ENCODE measurements around the gene WDR27.
"Not testable (repeated sequence)": the region's sequence is repeated elsewhere in the genome, so short reads cannot be mapped to it uniquely, and the experiment has no call there.

The WDR27 gene

GRCh38 chr6:169467755-169468154 is 234.1 kb downstream of the WDR27 start:
- not testable (repeated sequence) for FAIRE-seq

- FAIRE-seq = not testable (repeated sequence)
Observed at GRCh38 chr6:169466256-169466655, 235.6 kb downstream of the WDR27 start.

GRCh38 chr6:169457762-169458161 is 244.1 kb downstream of the WDR27 start:
- FAIRE-seq = no peak

GRCh38 chr6:169456840-169457239 is 245.0 kb downstream of the WDR27 start:
- FAIRE-seq = no peak

- FAIRE-seq = no peak
Observed at GRCh38 chr6:169455470-169455869, 246.4 kb downstream of the WDR27 start.

- FAIRE-seq = no peak
Observed at GRCh38 chr6:169454872-169455204, 247.0 kb downstream of the WDR27 start.

- no peak for FAIRE-seq
Observed at GRCh38 chr6:169454204-169454871, 247.5 kb downstream of the WDR27 start.

- FAIRE-seq = no peak
Observed at GRCh38 chr6:169452869-169453620, 248.8 kb downstream of the WDR27 start.

- no peak for FAIRE-seq
Observed at GRCh38 chr6:169452117-169452868, 249.5 kb downstream of the WDR27 start.

GRCh38 chr6:169451065-169451838 is 250.6 kb downstream of the WDR27 start:
- FAIRE-seq = no peak

GRCh38 chr6:169450097-169450496 is 251.7 kb downstream of the WDR27 start:
- no peak for FAIRE-seq

GRCh38 chr6:169449221-169449620 is 252.6 kb downstream of the WDR27 start:
- no peak for FAIRE-seq

- FAIRE-seq = no peak
Observed at GRCh38 chr6:169445661-169446581, 255.9 kb downstream of the WDR27 start.

- FAIRE-seq = no peak
Observed at GRCh38 chr6:169445227-169445626, 256.6 kb downstream of the WDR27 start.

- FAIRE-seq = no peak
Observed at GRCh38 chr6:169441292-169441691, 260.5 kb downstream of the WDR27 start.

- FAIRE-seq = peak; percentile 90
Observed at GRCh38 chr6:169439710-169440109, 262.1 kb downstream of the WDR27 start.

GRCh38 chr6:169434554-169434953 is 267.3 kb downstream of the WDR27 start:
- FAIRE-seq = not testable (repeated sequence)

- no peak for FAIRE-seq
Observed at GRCh38 chr6:169429001-169429400, 272.8 kb downstream of the WDR27 start.

GRCh38 chr6:169428532-169428931 is 273.3 kb downstream of the WDR27 start:
- no peak for FAIRE-seq

GRCh38 chr6:169427856-169428255 is 274.0 kb downstream of the WDR27 start:
- no peak for FAIRE-seq

- FAIRE-seq = no peak
Observed at GRCh38 chr6:169426611-169427010, 275.2 kb downstream of the WDR27 start.

All from colon (tissue), 2 donors.